ENCODE measurements around the gene HOXD10. TPM values are rescaled to one million over a fixed set of nuclear protein-coding genes. Genes with fewer than 3 reads are reported as not detected.

Gene HOXD10
- total RNA-seq, 4 donors from 2014 or later, result 0.31 to 0.67 (median 0.52) TPM; not detected in 1

GRCh38 chr2:176072292-176072669 is 44.3 kb upstream of the HOXD10 start:
- WGBS, 2 donors (ENCODE audit: low coverage in 1 of 2), result 8 to 21% methylated on average over 2 of the region's 5 CpGs
- H3K27ac ChIP-seq, result no peak overlapping the region
- H3K27me3 ChIP-seq, result peaks cover 100% of the 10 kb centered on the region
- no peak for TF ChIP-seq CTCF (IDR thresholded peaks at IDR 0.05)
- no peak for TF ChIP-seq POLR2AphosphoS5 (IDR thresholded peaks at IDR 0.05)
- no peak for TF ChIP-seq POLR2A (IDR thresholded peaks at IDR 0.05)
- TF ChIP-seq EP300 (IDR thresholded peaks at IDR 0.05), result no peak
- ATAC-seq, result no peak
- H3K36me3 ChIP-seq, result no peaks in the 10 kb centered on the region
- H3K4me3 ChIP-seq, result no peak overlapping the region
- H3K9me3 ChIP-seq, result peaks cover 0 to 14% (median 0%) of the 10 kb centered on the region in 3 donors
- peaks cover 0 to 29% (median 12%) of the 10 kb centered on the region in 3 donors for H3K4me1 ChIP-seq

- H3K4me3 ChIP-seq, result no peak overlapping the region
- peaks cover 0 to 19% (median 3%) of the 10 kb centered on the region in 3 donors for H3K4me1 ChIP-seq
- H3K27ac ChIP-seq, result no peak overlapping the region
- no peak for TF ChIP-seq EP300 (IDR thresholded peaks at IDR 0.05)
- no peak for TF ChIP-seq POLR2A (IDR thresholded peaks at IDR 0.05)
- no peak for TF ChIP-seq CTCF (IDR thresholded peaks at IDR 0.05)
- TF ChIP-seq POLR2AphosphoS5 (IDR thresholded peaks at IDR 0.05), result no peak
- ATAC-seq, result no peak
- H3K9me3 ChIP-seq, result peaks cover 0 to 14% (median 0%) of the 10 kb centered on the region in 3 donors
- WGBS, 2 donors (ENCODE audit: low coverage in 1 of 2), result 5 to 6% methylated on average over 8 to 12 of the region's 29 CpGs
- H3K36me3 ChIP-seq, result no peaks in the 10 kb centered on the region
- H3K27me3 ChIP-seq, result peaks cover 100% of the 10 kb centered on the region
Measured at GRCh38 chr2:176072951-176073904, 43.4 kb upstream of the HOXD10 start.

- no peak for TF ChIP-seq POLR2AphosphoS5 (IDR thresholded peaks at IDR 0.05)
- no peak overlapping the region for H3K4me3 ChIP-seq
Measured at GRCh38 chr2:176074919-176075425, 41.6 kb upstream of the HOXD10 start.

GRCh38 chr2:176075481-176075880 is 41.1 kb upstream of the HOXD10 start:
- Histone ChIP-seq H3K9me3 (peaks cover 0 to 14% (median 0%) of the 10 kb centered on the region in 3 donors), H3K27me3 (peaks cover 100% of the 10 kb centered on the region), H3K4me1 (peaks cover 0 to 28% (median 9%) of the 10 kb centered on the region in 3 donors), H3K4me3 (no peak overlapping the region), H3K36me3 (no peaks in the 10 kb centered on the region), H3K27ac (no peak overlapping the region)
- ATAC-seq, result no peak
- 6 to 7% methylated on average over 5 to 15 of the region's 15 CpGs for WGBS, 2 donors (ENCODE audit: low coverage in 1 of 2)
- TF ChIP-seq EP300 (IDR thresholded peaks at IDR 0.05) (no peak), CTCF (IDR thresholded peaks at IDR 0.05) (no peak), POLR2AphosphoS5 (IDR thresholded peaks at IDR 0.05) (no peak), POLR2A (IDR thresholded peaks at IDR 0.05) (no peak)

More at GRCh38 chr2:176074919-176075425, 41.6 kb upstream of the HOXD10 start:
- 17 to 39% methylated on average over 6 to 7 of the region's 7 CpGs for WGBS, 2 donors (ENCODE audit: low coverage in 1 of 2)
- Histone ChIP-seq H3K4me1 (peaks cover 0 to 23% (median 9%) of the 10 kb centered on the region in 3 donors), H3K36me3 (no peaks in the 10 kb centered on the region), H3K27ac (no peak overlapping the region), H3K9me3 (peaks cover 0 to 14% (median 0%) of the 10 kb centered on the region in 3 donors), H3K27me3 (peaks cover 100% of the 10 kb centered on the region)
- ATAC-seq, result no peak

- no peak overlapping the region for H3K27ac ChIP-seq
- no peaks in the 10 kb centered on the region for H3K36me3 ChIP-seq
- no peak overlapping the region for H3K4me3 ChIP-seq
- H3K27me3 ChIP-seq, result peaks cover 100% of the 10 kb centered on the region
- H3K4me1 ChIP-seq, result peaks cover 0 to 34% (median 9%) of the 10 kb centered on the region in 3 donors
- TF ChIP-seq POLR2AphosphoS5 (IDR thresholded peaks at IDR 0.05) (no peak), EP300 (IDR thresholded peaks at IDR 0.05) (no peak), CTCF (IDR thresholded peaks at IDR 0.05) (no peak), POLR2A (IDR thresholded peaks at IDR 0.05) (no peak)
- ATAC-seq, result no peak
- H3K9me3 ChIP-seq, result peaks cover 0 to 20% (median 0%) of the 10 kb centered on the region in 3 donors
- WGBS, 2 donors (ENCODE audit: low coverage in 1 of 2), result 15 to 25% methylated on average over 7 of the region's 7 CpGs
Measured at GRCh38 chr2:176076063-176076462, 40.5 kb upstream of the HOXD10 start.

Data from gastroesophageal sphincter (tissue), 4 donors.